Left renal cortex interstitium (tissue), 4 donors: ENCODE measurements around the gene MGAT4A. TPM values are rescaled to one million over a fixed set of nuclear protein-coding genes. Genes with fewer than 3 reads are reported as not detected.
"Not testable (repeated sequence)": the region's sequence is repeated elsewhere in the genome, so short reads cannot be mapped to it uniquely, and the experiment has no call there.

Source experiments
- DNase-seq, 4 donors: peaks; one replicate each; pipeline ENCODE4 v3.0.0-alpha.2; 2013; ENCODE audit warnings: low read depth in 4 of 4, low spot score in 2 of 4, missing footprints in 1 of 4
- polyA plus RNA-seq, 4 donors: library from polyadenylated mRNA; unstranded; fragments of 120-200 nt; gene quantifications; one replicate each; pipeline ENCODE4 v1.2.1, GENCODE V29; 2013; ENCODE audit not compliant: insufficient read length in 4 of 4

The MGAT4A gene
- polyA plus RNA-seq, 4 donors, result 23.1 to 35.9 (median 29.2) TPM

GRCh38 chr2:98664323-98664722 is 66.6 kb downstream of the MGAT4A start:
- no peak for DNase-seq

GRCh38 chr2:98663511-98664090 is 67.3 kb downstream of the MGAT4A start:
- DNase-seq, result no peak

- DNase-seq, result not testable (repeated sequence)
Measured at GRCh38 chr2:98659491-98659840, 71.5 kb downstream of the MGAT4A start.

GRCh38 chr2:98658816-98659490 is 72.0 kb downstream of the MGAT4A start:
- no peak for DNase-seq

- no peak for DNase-seq
Measured at GRCh38 chr2:98656800-98657199, 74.1 kb downstream of the MGAT4A start.

- DNase-seq, result no peak
Measured at GRCh38 chr2:98654699-98655495, 76.0 kb downstream of the MGAT4A start.

GRCh38 chr2:98650998-98651397 is 79.9 kb downstream of the MGAT4A start:
- no peak for DNase-seq

GRCh38 chr2:98649992-98650375 is 80.9 kb downstream of the MGAT4A start:
- no peak for DNase-seq

GRCh38 chr2:98649135-98649991 is 81.6 kb downstream of the MGAT4A start:
- peak; percentile 61 to 71 (median 64) for DNase-seq

- DNase-seq, result no peak
Measured at GRCh38 chr2:98648451-98648850, 82.5 kb downstream of the MGAT4A start.

- DNase-seq, result no peak
Measured at GRCh38 chr2:98647636-98648035, 83.3 kb downstream of the MGAT4A start.

- DNase-seq, result no peak
Measured at GRCh38 chr2:98643496-98644100, 87.3 kb downstream of the MGAT4A start.

GRCh38 chr2:98637401-98638147 is 93.4 kb downstream of the MGAT4A start:
- DNase-seq, result no peak

- DNase-seq, result no peak
Measured at GRCh38 chr2:98634406-98635092, 96.4 kb downstream of the MGAT4A start.

- DNase-seq, result no peak
Measured at GRCh38 chr2:98632351-98632750, 98.6 kb downstream of the MGAT4A start.

GRCh38 chr2:98623657-98624056 is 107.3 kb downstream of the MGAT4A start:
- DNase-seq, result no peak

- no peak for DNase-seq
Measured at GRCh38 chr2:98617149-98617548, 113.8 kb downstream of the MGAT4A start.

- DNase-seq, result no peak
Measured at GRCh38 chr2:98615481-98615880, 115.5 kb downstream of the MGAT4A start.
